ENCODE measurements around the gene RNPEP. TPM values are rescaled to one million over a fixed set of nuclear protein-coding genes. Genes with fewer than 3 reads are reported as not detected.
"Not testable (repeated sequence)": the region's sequence is repeated elsewhere in the genome, so short reads cannot be mapped to it uniquely, and the experiment has no call there.

The RNPEP gene, protein sequence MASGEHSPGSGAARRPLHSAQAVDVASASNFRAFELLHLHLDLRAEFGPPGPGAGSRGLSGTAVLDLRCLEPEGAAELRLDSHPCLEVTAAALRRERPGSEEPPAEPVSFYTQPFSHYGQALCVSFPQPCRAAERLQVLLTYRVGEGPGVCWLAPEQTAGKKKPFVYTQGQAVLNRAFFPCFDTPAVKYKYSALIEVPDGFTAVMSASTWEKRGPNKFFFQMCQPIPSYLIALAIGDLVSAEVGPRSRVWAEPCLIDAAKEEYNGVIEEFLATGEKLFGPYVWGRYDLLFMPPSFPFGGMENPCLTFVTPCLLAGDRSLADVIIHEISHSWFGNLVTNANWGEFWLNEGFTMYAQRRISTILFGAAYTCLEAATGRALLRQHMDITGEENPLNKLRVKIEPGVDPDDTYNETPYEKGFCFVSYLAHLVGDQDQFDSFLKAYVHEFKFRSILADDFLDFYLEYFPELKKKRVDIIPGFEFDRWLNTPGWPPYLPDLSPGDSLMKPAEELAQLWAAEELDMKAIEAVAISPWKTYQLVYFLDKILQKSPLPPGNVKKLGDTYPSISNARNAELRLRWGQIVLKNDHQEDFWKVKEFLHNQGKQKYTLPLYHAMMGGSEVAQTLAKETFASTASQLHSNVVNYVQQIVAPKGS
- 20.2 TPM for total RNA-seq

GRCh38 chr1:201982623-201983379, at the start of gene RNPEP:
TSS of gene RNPEP (plus strand) at chr1:201982648. CDS start at chr1:201982667, 19 bp downstream.
- peak; percentile 53 for DNase-seq

GRCh38 chr1:201933840-201934430, 48.5 kb upstream of the RNPEP start:
- no peak for DNase-seq

DNA sequence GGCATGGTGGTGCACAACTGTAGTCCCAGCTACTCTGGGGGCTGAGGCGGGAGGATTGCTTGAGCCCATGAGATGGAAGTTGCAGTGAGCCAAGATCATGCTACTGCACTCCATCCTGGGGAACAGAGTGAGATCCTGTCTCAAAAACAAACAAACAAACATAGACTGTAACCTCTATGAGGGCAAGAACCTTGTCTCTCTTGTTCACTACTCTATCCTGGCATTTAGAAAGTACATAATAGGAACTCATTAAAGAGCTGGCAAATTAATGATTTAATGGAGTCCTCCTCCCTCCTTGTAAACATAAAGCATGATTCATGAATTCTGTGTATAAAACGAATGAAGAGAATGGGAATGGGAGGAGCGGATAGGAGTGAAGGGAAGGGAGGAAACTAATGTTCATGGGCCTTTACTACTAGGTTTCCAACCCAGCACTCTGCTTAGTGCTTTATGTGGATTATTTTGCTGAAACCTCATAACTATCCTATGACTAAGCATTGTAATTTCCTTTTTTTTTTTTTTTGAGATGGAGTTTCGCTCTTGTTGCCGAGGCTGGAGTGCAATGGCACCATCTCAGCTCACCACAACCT, 44.7 kb upstream of the RNPEP start:
- no peak for DNase-seq

DNA sequence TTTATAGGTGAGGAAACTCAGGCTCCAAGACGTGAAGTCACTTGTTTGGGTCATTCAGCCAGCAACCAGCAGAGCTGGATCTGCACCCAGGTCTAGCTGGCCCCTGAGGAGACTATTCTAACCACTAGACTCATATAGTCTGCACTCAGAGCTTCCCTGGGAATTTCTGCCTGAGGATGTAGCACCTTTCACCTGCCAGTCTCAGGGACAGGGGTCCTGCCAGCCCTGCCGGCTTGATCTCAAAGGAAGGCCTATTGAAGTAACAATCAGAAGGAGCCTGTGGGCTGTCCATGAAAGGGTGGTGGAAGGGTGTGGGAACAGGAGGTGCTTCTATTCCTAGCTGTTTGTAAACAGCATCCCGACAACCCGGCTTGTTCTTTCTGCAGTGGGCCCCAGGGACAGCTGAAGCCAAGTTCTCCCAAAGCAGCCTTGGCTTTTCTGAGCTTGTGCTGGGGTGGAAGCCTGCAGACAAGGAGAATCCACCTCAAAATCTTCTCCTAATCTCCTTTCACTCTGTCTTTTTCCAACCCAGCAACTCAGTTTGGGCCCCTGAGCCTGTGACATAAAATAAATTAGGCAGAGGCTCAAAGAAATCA, 43.9 kb upstream of the RNPEP start:
- no peak for DNase-seq

GRCh38 chr1:201939148-201939547, 43.3 kb upstream of the RNPEP start:
- DNase-seq = no peak

GRCh38 chr1:201939574-201939973, 42.9 kb upstream of the RNPEP start:
- no peak for DNase-seq

GRCh38 chr1:201940316-201940715, 42.1 kb upstream of the RNPEP start:
- not testable (repeated sequence) for DNase-seq

- no peak for DNase-seq
Observed at GRCh38 chr1:201941420-201942128, 40.9 kb upstream of the RNPEP start.

GRCh38 chr1:201942129-201942495, 40.3 kb upstream of the RNPEP start:
- no peak for DNase-seq

GRCh38 chr1:201944002-201944401, 38.4 kb upstream of the RNPEP start:
- no peak for DNase-seq

GRCh38 chr1:201944639-201945038, 37.8 kb upstream of the RNPEP start:
- no peak for DNase-seq

DNA sequence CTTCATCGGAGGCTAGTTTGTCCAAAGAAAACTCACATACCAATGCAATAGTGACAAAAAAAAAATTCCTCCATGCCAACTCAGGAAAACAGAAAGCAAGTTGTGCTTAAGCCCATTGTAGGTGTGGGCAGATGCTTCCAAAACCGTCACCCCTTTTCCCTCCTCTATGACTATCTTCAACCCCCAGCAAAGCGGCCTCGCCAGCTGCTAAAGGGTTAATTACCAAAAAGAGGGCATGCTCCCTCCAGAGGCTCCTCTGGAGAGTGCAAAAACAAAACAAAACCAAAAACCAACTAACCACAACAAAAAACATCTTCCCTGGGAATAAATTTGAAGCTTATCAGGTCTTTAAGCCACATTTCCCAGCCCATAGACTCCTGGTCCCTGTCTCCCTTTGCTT, 37.3 kb upstream of the RNPEP start:
- no peak for DNase-seq

- no peak for DNase-seq
Observed at GRCh38 chr1:201945863-201946223, 36.6 kb upstream of the RNPEP start.

DNA sequence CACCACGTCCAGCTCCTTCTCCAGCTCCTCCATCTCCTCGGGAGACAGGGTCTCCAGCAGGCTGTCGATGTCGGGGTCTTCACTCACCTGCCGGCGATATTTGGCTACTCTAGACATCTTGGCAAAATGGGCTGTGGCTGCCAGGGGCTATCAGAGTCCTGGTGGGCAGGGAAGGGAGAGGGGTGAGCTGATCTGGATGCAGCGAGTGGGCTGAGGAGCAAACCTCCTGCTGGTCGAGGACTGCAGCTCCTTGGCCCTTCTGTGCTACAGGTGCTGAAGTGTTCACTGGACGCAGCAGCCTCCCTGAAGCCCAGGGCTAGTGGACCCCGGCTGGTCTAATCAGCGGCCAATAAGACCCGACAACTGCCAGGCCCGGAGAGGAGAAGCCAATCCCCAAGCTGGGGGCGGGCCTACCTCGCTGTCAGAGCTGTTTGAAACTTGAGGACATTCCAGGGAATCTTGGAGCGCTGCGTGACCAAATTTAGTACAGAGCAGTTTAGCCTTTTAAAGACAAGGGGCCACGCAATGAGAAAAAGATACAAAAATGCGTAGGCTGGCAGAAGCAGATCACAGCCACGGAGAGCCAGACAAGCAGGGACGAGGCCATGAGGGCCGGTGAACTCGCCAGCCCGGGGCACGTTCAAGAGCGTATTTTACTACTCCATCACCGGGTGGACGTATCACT, 36.1 kb upstream of the RNPEP start, which contains the start of gene LMOD1:
Gene LMOD1, minus strand, starts transcription at position 325 of the 685 bp plus-strand sequence. Its CDS starts 208 bp downstream, at position 117.
- DNase-seq = peak; percentile 77

DNA sequence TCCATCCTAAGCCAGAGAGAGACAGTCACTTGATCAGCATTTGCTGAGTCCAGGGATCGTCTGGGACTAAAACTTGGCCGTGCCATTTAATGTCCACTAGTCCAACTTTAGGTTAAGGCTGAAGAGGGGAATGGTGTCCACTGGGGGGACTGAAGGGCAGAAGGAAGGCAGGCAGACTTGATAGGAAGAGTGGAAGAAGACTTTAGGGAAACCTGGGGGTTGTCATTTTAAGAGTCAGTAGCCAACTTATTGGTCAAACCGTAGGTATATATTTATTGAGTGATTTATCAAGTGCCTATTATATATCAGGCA, 34.8 kb upstream of the RNPEP start:
- no peak for DNase-seq

DNA sequence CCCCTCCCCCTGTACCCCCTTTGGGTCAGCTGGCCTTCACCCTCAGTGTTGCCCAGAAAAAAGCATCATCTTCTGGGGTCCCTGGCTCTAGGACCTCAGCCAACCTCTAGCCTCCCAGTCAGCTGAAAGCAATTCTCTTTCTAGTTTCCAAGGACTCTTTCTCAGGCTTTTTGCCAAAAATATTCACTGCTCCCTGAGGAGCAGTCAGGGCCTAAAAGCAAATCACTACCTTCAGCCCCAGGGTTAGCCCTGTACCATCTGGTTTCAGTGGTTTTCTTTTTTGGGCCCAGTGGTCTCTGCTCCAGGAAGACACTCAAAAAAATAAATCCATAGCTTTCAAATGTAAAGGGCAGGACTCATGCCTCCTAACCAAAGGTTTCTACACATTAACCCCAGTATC, 33.0 kb upstream of the RNPEP start:
- no peak for DNase-seq

GRCh38 chr1:201954263-201955008, 28.0 kb upstream of the RNPEP start:
- DNase-seq = no peak

DNA sequence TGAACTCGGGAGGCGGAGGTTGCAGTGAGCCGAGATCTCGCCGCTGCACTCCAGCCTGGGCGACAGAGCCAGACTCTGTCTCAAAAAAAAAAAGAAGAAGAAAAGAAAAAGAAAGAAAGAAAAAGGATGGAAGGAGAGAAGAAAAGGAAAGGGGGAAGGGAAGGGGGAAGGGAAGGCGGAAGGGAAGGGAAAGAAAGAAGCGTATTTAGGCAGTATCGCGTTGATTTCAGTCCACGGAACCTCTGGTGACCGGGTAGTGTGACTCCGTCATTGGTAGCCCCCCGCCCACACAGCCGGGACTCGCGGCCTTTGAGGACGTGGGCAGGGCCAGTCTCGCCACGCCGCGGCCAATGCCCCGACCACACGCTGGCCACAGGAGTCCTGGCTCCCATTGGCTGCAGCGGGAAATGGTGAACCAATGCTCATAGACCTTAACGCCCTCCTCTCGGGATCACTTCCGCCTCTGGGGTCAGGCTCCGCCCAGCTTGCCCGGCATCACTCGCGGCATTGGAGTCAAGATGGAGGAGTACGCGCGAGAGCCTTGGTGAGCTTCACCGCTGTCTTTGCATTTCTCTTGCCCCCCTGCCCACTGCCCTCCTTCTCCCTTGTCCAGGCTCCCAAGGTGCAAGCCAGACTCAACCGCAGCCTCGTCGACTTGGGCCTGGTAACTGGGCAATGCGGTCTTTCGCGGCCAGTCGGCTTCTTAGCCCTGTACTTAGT, 27.3 kb upstream of the RNPEP start, which contains the start of gene TIMM17A:
Gene TIMM17A, plus strand, starts transcription at position 495 of the 720 bp plus-strand sequence. Its CDS starts 24 bp downstream, at position 519.
- DNase-seq = peak; percentile 97

GRCh38 chr1:201955729-201956143, 26.7 kb upstream of the RNPEP start:
- DNase-seq = peak; percentile 3
